Adrenal gland (tissue), 5 donors: ENCODE results near the gene C10orf95.

Experiments used
- POLR2A ChIP-seq, 2 donors: fragments of 450-650 bp; IDR thresholded peaks; one replicate each; pipeline ENCODE4 v1.6.1; 2017; ENCODE audit warnings: antibody characterized with exemption in 2 of 2, mild to moderate bottlenecking in 2 of 2, moderate library complexity in 1 of 2
- TF ChIP-seq, protein P1 (sequence below), 6 experiments: fragments of 450-650 bp in 4 of 6; fragments of 200-600 bp in 2 of 6; sonication (generic) in 1 of 6; IDR thresholded peaks; 1 replicate in 5 of 6; 2 replicates in 1 of 6; pipeline versions ENCODE4 v1.5.1 to v1.8.0; 2016 to 2021; ENCODE audit warnings: antibody characterized with exemption in 6 of 6, mild to moderate bottlenecking in 2 of 6, moderate library complexity in 1 of 6
- donor health status: DM: no; HTN: no; CAD: no.

- TF ChIP-seq, protein P1, sequence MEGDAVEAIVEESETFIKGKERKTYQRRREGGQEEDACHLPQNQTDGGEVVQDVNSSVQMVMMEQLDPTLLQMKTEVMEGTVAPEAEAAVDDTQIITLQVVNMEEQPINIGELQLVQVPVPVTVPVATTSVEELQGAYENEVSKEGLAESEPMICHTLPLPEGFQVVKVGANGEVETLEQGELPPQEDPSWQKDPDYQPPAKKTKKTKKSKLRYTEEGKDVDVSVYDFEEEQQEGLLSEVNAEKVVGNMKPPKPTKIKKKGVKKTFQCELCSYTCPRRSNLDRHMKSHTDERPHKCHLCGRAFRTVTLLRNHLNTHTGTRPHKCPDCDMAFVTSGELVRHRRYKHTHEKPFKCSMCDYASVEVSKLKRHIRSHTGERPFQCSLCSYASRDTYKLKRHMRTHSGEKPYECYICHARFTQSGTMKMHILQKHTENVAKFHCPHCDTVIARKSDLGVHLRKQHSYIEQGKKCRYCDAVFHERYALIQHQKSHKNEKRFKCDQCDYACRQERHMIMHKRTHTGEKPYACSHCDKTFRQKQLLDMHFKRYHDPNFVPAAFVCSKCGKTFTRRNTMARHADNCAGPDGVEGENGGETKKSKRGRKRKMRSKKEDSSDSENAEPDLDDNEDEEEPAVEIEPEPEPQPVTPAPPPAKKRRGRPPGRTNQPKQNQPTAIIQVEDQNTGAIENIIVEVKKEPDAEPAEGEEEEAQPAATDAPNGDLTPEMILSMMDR (IDR thresholded peaks at IDR 0.05): no peak
- no peak for TF ChIP-seq POLR2A (IDR thresholded peaks at IDR 0.05)
Measured at GRCh38 chr10:102451105-102451969, at the start of gene C10orf95.
